Measurements from ENCODE around the gene NDUFB1.

NDUFB1 gene

GRCh38 chr14:92121670-92122350, at the start of gene NDUFB1, which contains the start of gene CPSF2:
TSS of gene NDUFB1 (minus strand) at chr14:92121706. CDS start at chr14:92117637, 4,069 bp downstream.
TSS of gene CPSF2 (plus strand) at chr14:92121969. CDS start at chr14:92130985, 9,016 bp downstream.
- DNase-seq, result peak; percentile 81

- no peak for DNase-seq
These were observed 43.5 kb upstream of the NDUFB1 start for GRCh38 chr14:92164958-92165357.

- DNase-seq, result no peak
These were observed 40.0 kb upstream of the NDUFB1 start for GRCh38 chr14:92161521-92161920.

GRCh38 chr14:92160619-92161018, 39.1 kb upstream of the NDUFB1 start:
- no peak for DNase-seq

GRCh38 chr14:92154283-92154942, 32.9 kb upstream of the NDUFB1 start:
- DNase-seq, result no peak

- DNase-seq, result no peak
These were observed 32.1 kb upstream of the NDUFB1 start for GRCh38 chr14:92153581-92153980.

- no peak for DNase-seq
These were observed 23.2 kb upstream of the NDUFB1 start for GRCh38 chr14:92144708-92145107.

GRCh38 chr14:92143962-92144361, 22.5 kb upstream of the NDUFB1 start:
- DNase-seq, result no peak

GRCh38 chr14:92143309-92143708, 21.8 kb upstream of the NDUFB1 start:
- no peak for DNase-seq

- peak; percentile 49 for DNase-seq
These were observed 13.8 kb upstream of the NDUFB1 start for GRCh38 chr14:92135269-92135668.

- no peak for DNase-seq
These were observed 12.9 kb upstream of the NDUFB1 start for GRCh38 chr14:92134456-92134855.

- DNase-seq, result no peak
These were observed 1.3 kb upstream of the NDUFB1 start for GRCh38 chr14:92122761-92123160.

- DNase-seq, result no peak
These were observed 808 bp upstream of the NDUFB1 start for GRCh38 chr14:92122351-92122677.

GRCh38 chr14:92121207-92121669, 268 bp downstream of the NDUFB1 start:
- DNase-seq, result no peak

- no peak for DNase-seq
These were observed 12.0 kb downstream of the NDUFB1 start for GRCh38 chr14:92109490-92109889.

GRCh38 chr14:92108345-92109254, 12.9 kb downstream of the NDUFB1 start:
- DNase-seq, result no peak

GRCh38 chr14:92106143-92106926, 15.2 kb downstream of the NDUFB1 start, which contains the start of gene ATXN3:
TSS of gene ATXN3 (minus strand) at chr14:92106582. CDS start at chr14:92106552, 30 bp downstream.
- DNase-seq, result peak; percentile 100

- DNase-seq, result no peak
These were observed 15.7 kb downstream of the NDUFB1 start for GRCh38 chr14:92105893-92106142.

GRCh38 chr14:92105073-92105892, 16.2 kb downstream of the NDUFB1 start:
- no peak for DNase-seq

GRCh38 chr14:92103363-92103989, 18.0 kb downstream of the NDUFB1 start:
- no peak for DNase-seq

- no peak for DNase-seq
These were observed 21.7 kb downstream of the NDUFB1 start for GRCh38 chr14:92099802-92100201.
